Heart right ventricle (tissue), 16 donors: ENCODE results near the gene CHN2. TPM values are rescaled to one million over a fixed set of nuclear protein-coding genes. Genes with fewer than 3 reads are reported as not detected.

ENCODE experiments used
- ATAC-seq, 8 donors: fragments of 200-7000 bp; cut with Tn5 transposase; one replicate each; pipeline ENCODE4 v1.9.1; 2020; ENCODE audit warnings: mild to moderate bottlenecking in 8 of 8, moderate library complexity in 8 of 8, moderate number of reproducible peaks in 1 of 8
- DNase-seq, 2 donors: peaks; one replicate each; pipeline ENCODE4 v3.0.0-alpha.2; 2020
- H3K27ac ChIP-seq, 10 donors: fragments of 200-600 bp; sonication (generic) in 2 of 10; one replicate each; pipeline versions ENCODE4 v1.5.0 to v1.8.0; 2020 to 2022; ENCODE audit warnings: mild to moderate bottlenecking in 3 of 10
- H3K27me3 ChIP-seq, 7 donors: fragments of 200-600 bp; one replicate each; pipeline ENCODE4 v1.8.0; 2021 to 2022; ENCODE audit warnings: mild to moderate bottlenecking in 2 of 7
- H3K36me3 ChIP-seq, 9 donors: fragments of 200-600 bp; sonication (generic) in 1 of 9; one replicate each; pipeline versions ENCODE4 v1.5.0 to v1.8.0; 2020 to 2022; ENCODE audit warnings: mild to moderate bottlenecking in 2 of 9
- H3K4me1 ChIP-seq, 9 donors: fragments of 200-600 bp; sonication (generic) in 1 of 9; one replicate each; pipeline versions ENCODE4 v1.5.0 to v1.8.0; 2020 to 2022; ENCODE audit warnings: mild to moderate bottlenecking in 4 of 9
- H3K4me3 ChIP-seq, 10 donors: fragments of 200-600 bp; sonication (generic) in 2 of 10; one replicate each; pipeline versions ENCODE4 v1.5.0 to v1.8.0; 2020 to 2022; ENCODE audit warnings: mild to moderate bottlenecking in 7 of 10, moderate library complexity in 2 of 10
- H3K9me3 ChIP-seq, 11 donors: fragments of 200-600 bp in 10 of 11; sonication (generic) in 2 of 11; one replicate each; pipeline versions ENCODE4 v1.5.0 to v1.8.0; 2013 to 2022; ENCODE audit warnings: mild to moderate bottlenecking in 2 of 11, control low read depth in 1 of 11, moderate library complexity in 1 of 11
- WGBS, 2 donors: extraction: QIAGEN DNeasy Blood & Tissue Kit; methylation state at CpG; one replicate each; pipeline ENCODE4 v1.1.7; 2013; ENCODE audit warnings: inconsistent platforms in 1 of 2; 5-methylcytosine and 5-hydroxymethylcytosine counted together
- intact Hi-C, 10 donors: fragments of 100-400 bp; cut with DNase I; formaldehyde crosslinking; loops; one replicate each; pipeline versions ENCODE4 v1.11.1 to v1.14.2; 2022
- polyA plus RNA-seq, 2 donors: library from polyadenylated mRNA; stranded (reverse); fragments of 200-250 nt; gene quantifications; one replicate each; pipeline ENCODE4 v1.2.3, GENCODE V29; 2013
- total RNA-seq, 10 donors: library from RNA; stranded (reverse); fragmentation: NEBNext Ultra II Directional in 3 of 10; extraction: Animal tissue kit (Norgen Biotek cat#: 25700) in 3 of 10; gene quantifications; one replicate each; pipeline versions ENCODE4 v1.2.1 to v1.2.4, GENCODE V29; 2021 to 2023
- TF ChIP-seq, protein P1 (sequence below), 9 donors: fragments of 200-600 bp; sonication (generic) in 2 of 9; IDR thresholded peaks; one replicate each; pipeline versions ENCODE4 v1.5.0 to v1.8.0; 2021 to 2022; ENCODE audit warnings: antibody characterized with exemption in 9 of 9, mild to moderate bottlenecking in 5 of 9, moderate library complexity in 1 of 9
- donor health status: Arrhythmogenic right ventricular cardiomyopathy.
- donor health status: ischemic (EF 13 %, LVEDD 7.1; RV severe dilation, severe dysfunction).
- donor health status: healthy with polysubstance abuse.
- donor health status: DM: no; HTN: yes; CAD: no.
- donor health status: DM: no; HTN: no; CAD: no.
- donor health status: ischemic (EF 25% LVEDD 6.9; RV normal size, moderate dysfunction).
- donor health status: ischemic (EF 25% LVEDD 5.7; RV mildly dilated, moderate dysfunction).
- donor health status: healthy.
- donor health status: DM: yes; HTN: yes; CAD: no.
- donor health status: Ischemic cardiomyopathy.
- donor health status: ischemic (EF 35%, LVEDD 5.7; RV mildly dilated, moderate dysfunction).
- donor health status: nonischemic (EF 11% LVEDD 7.7; RV severe dilation, severe dysfunction).
- donor health status: DM: yes; HTN: yes; CAD: no.
- donor health status: PGD.
- donor health status: ischemic (EF 29% LVEDD 5.4; RV normal size, mild dysfunction).
- donor health status: nonischemic (EF 23%, LVEDD 6.1; RV moderate dilation, normal function).

CHN2 gene
- total and polyA plus RNA-seq, 12 donors, result 5.9 to 54.9 (median 22.6) TPM

DNA sequence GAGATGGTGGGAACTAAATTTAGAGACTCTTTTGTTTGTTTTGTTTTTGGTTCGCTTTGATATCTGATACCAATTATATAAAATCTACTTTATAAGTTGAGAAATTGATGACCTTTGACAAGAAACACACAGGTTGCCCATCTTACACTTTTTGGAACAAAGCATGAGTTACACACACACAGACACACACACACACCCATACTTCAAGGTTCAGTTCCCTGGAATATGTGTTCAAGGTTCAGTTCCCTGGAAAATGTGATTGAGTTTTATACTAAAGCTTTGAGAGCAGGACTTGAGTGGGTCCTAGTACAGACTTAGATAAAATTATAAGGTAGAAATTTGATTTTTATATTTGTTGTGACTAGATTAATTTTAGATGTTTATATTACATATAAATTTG is 234.8 kb downstream of the CHN2 start:
- WGBS, 2 donors, result 95 to 96% methylated on average over 1 of the region's 1 CpG
- DNase-seq (no peak), ATAC-seq (no peak)
- TF ChIP-seq, protein P1, sequence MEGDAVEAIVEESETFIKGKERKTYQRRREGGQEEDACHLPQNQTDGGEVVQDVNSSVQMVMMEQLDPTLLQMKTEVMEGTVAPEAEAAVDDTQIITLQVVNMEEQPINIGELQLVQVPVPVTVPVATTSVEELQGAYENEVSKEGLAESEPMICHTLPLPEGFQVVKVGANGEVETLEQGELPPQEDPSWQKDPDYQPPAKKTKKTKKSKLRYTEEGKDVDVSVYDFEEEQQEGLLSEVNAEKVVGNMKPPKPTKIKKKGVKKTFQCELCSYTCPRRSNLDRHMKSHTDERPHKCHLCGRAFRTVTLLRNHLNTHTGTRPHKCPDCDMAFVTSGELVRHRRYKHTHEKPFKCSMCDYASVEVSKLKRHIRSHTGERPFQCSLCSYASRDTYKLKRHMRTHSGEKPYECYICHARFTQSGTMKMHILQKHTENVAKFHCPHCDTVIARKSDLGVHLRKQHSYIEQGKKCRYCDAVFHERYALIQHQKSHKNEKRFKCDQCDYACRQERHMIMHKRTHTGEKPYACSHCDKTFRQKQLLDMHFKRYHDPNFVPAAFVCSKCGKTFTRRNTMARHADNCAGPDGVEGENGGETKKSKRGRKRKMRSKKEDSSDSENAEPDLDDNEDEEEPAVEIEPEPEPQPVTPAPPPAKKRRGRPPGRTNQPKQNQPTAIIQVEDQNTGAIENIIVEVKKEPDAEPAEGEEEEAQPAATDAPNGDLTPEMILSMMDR (IDR thresholded peaks at IDR 0.05), result no peak
- Histone ChIP-seq H3K27ac (no peak overlapping the region), H3K4me1 (peaks cover 0 to 12% (median 0%) of the 10 kb centered on the region in 9 donors), H3K27me3 (no peaks in the 10 kb centered on the region), H3K4me3 (no peak overlapping the region), H3K36me3 (no peaks in the 10 kb centered on the region), H3K9me3 (no peaks in the 10 kb centered on the region)
- intact Hi-C loops, result no loop called here

DNA sequence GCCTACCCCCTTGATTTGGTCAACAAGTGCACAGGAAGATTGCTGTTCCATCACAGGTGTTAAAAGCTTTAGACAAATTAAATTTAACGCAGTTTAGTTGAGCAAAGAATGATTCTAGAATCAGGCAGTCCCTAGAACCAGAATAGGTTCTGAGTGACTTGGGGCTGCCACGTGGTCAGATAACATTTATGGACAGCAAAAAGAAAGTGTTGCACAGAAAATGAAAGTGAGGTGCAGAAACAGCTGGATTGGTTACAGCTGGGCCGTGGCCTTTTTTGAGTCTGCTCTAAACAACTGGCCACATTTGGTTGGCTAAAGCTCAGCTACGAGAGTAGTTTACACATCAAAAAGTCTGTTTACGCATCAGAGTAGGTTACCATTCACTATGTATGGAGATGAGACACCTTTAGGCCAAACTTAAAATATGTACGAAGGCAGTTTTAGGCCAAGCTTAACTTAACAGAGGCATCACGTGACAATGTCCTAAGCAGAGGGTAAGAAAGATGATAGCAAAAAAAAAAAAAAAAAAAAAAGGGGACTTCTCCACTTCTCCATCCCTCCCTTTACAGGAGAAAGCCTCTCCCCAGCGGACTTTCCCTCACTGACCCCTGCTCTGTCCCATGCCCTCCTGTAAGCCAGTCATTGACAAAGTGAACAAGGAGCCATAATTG is 235.8 kb downstream of the CHN2 start:
- ATAC-seq, result no peak
- TF ChIP-seq, protein P1 (IDR thresholded peaks at IDR 0.05), result no peak

DNA sequence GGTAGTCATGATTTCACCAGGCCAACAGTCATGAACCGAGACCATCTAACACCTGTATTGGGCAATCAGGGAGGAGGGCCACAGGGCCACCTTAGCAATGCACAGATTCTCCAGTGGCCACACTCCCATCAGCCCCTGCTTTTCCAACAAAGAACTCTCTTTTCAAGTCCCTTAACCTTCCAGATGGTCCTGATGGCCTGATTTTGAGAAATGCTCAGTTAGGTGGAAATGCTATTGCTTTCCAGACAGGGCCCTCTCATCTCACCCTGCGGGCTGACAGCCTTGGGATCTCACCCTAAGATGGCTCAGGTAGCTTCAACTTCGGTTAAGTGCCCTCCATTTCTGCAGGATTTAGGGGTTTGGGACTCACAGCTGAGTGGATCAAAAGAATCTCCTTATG is 237.1 kb downstream of the CHN2 start:
- H3K9me3 ChIP-seq, result no peaks in the 10 kb centered on the region
- DNase-seq, result no peak
- intact Hi-C loops, result no loop called here
- no peak for ATAC-seq
- peaks cover 0 to 8% (median 0%) of the 10 kb centered on the region in 9 donors for H3K4me1 ChIP-seq
- no peaks in the 10 kb centered on the region for H3K36me3 ChIP-seq
- H3K27me3 ChIP-seq, result no peaks in the 10 kb centered on the region
- TF ChIP-seq, protein P1 (IDR thresholded peaks at IDR 0.05), result no peak
- H3K27ac ChIP-seq, result no peak overlapping the region
- H3K4me3 ChIP-seq, result no peak overlapping the region
- WGBS, 2 donors, result 96 to 99% methylated on average over 3 of the region's 3 CpGs

More for the DNA sequence above, 235.8 kb downstream of the CHN2 start:
- Histone ChIP-seq H3K27ac (no peak overlapping the region), H3K36me3 (no peaks in the 10 kb centered on the region), H3K9me3 (no peaks in the 10 kb centered on the region), H3K27me3 (no peaks in the 10 kb centered on the region), H3K4me1 (peaks cover 0 to 12% (median 0%) of the 10 kb centered on the region in 9 donors), H3K4me3 (no peak overlapping the region)
- WGBS, 2 donors, result 90 to 93% methylated on average over 8 of the region's 8 CpGs
- no peak for DNase-seq
- intact Hi-C loops, result no loop called here

DNA sequence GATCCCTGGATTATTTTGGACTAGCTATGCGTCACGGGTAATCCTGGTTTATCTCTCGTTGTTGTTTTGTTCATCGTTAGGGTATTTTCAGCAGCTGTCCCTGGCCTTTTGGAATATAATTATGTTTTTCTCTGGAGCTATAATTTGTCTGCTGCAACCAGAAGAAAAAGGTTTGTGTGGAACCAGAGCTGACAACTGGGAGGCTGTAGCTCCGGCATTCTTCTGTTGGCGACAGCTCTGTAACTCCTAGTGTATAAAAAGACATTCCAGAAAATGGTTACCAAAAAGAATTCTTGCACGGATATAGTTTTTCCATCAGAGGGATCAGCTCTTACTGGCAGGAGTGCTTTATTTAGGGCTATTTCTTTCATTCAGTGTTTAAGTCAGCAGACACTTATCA is 238.1 kb downstream of the CHN2 start:
- Histone ChIP-seq H3K4me3 (no peak overlapping the region), H3K4me1 (peaks cover 0 to 7% (median 0%) of the 10 kb centered on the region in 9 donors), H3K27me3 (no peaks in the 10 kb centered on the region), H3K27ac (no peak overlapping the region), H3K9me3 (no peaks in the 10 kb centered on the region), H3K36me3 (no peaks in the 10 kb centered on the region)
- TF ChIP-seq, protein P1 (IDR thresholded peaks at IDR 0.05), result no peak
- 75 to 76% methylated on average over 7 of the region's 7 CpGs for WGBS, 2 donors
- no peak for ATAC-seq
- intact Hi-C loops, result no loop called here
- DNase-seq, result no peak
